ENCODE results near the gene N4BP2.
A peak's percentile ranks its signal among the peaks of the same experiment; 100 is the strongest.
"Not testable (repeated sequence)": the region's sequence is repeated elsewhere in the genome, so short reads cannot be mapped to it uniquely, and the experiment has no call there.

Gene N4BP2

DNA sequence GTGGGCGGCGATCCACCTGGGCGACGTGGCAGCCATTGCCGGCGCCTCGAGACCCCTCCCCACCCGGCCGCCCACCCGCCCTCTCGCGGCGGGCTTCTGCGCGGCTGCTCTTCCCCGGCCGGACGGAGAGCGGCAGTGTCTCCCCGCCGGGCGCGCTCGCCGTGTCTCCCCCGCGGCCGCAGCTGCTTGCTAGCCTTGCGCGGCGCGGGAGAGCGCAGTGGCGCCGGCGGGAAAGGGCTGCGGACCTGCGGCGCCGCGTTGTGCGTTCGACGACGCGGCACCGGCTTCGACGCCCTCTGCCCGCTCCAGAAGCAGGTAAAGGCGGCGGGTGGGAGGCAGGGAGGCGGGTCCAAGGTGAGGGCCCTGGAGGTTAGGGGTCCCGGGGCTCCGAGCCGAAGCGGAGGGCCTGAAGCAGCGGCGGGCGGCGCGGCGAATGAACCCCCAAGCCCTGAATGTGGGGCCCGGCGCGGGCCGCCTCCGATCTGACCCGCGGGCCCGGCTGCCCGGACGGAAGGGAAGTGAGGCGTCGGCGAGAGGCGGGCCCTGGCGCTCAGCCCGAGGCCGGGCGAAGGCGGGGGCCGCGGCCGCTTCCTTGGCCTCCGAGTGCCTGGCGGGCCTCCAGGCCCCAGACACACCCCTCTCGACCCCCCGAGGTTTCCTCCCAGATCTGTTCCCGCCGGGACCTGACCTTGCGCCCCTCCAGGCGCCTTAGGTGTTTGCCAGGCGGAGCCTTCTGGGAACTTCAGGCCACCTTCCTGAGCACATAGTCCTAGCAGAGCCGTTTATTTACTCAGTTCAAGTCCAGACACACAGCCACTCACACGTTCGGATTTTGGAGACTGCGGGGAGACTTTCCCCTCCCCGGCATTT lies at the start of gene N4BP2:
TSS of gene N4BP2 (plus strand) at position 135 of the 870 bp plus-strand sequence. CDS start 40,491 bp downstream, outside the sequence.
- DNase-seq = peak; percentile 40 to 50

DNA sequence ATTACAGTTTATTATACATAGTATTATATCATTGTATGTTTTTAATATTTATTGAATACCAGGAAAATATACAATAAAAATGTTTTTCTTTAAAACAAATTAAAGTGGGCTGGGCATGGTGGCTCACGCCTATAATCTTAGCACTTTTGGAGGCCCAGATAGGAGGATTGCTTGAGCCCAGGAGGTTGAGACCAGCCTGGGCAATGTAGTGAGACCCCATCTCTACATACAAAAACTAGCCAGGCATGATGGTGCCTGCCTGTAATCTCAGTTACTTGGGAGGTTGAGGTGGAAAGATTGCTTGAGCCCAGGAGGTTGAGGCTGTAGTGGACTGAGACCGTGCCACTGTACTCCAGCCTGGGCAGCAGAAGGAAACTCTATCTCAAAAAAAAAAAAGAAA lies 40.6 kb upstream of the N4BP2 start:
- DNase-seq = no peak

DNA sequence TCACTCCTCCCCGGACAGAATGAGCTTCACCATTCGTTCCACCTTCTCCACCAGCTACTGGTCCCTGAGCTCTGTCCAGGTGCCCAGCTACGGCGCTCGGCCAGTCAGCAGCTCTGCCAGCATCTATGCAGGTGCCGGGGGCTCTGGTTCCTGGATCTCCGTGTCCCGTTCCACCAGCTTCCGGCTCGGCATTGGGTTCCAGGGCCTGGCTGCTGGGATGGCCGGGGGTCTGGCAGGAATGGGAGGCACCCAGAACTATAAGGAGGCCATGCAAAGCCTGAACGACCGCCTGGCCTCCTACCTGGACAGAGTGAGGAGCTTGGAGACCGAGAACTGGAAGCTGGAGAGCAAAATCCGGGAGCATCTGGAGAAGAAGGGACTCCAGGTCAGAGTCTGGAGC lies 36.4 kb upstream of the N4BP2 start:
- no peak for DNase-seq

DNA sequence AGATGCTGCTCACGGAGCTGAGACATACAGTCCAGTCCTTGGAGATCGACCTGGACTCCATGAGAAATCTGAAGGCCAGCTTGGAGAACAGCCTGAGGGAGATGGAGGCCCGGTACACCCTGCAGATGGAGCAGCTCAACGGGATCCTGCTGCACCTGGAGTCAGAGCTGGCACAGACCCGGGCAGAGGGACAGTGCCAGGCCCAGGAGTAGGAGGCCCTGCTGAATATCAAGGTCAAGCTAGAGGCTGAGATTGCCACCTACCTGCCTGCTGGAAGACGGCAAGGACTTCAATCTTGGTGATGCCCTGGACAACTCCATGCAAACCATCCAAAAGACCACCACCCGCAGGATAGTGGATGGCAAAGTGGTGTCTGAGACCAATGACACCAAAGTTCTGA lies 35.5 kb upstream of the N4BP2 start:
- DNase-seq = not testable (repeated sequence)

- DNase-seq = not testable (repeated sequence)
These were observed 32.6 kb upstream of the N4BP2 start for GRCh38 chr4:40024049-40024448.

DNA sequence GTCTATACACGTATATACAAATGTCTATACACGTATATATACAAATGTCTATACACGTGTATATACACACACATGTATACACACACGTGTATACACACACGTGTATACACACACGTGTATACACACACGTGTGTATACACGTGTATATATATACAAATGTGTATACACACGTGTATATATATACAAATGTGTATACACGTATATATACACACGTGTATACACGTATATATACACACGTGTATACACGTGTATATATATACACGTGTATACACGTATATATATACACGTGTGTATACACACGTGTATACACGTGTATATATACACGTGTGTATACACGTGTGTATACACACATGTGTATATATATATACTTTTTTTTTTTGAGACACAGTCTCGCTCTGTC lies 23.9 kb upstream of the N4BP2 start:
- no peak for DNase-seq

- DNase-seq = no peak
These were observed 23.0 kb upstream of the N4BP2 start for GRCh38 chr4:40033613-40034012.

- no peak for DNase-seq
These were observed 17.7 kb upstream of the N4BP2 start for GRCh38 chr4:40038977-40039376.

GRCh38 chr4:40040908-40041307 lies 15.7 kb upstream of the N4BP2 start:
- no peak for DNase-seq

DNA sequence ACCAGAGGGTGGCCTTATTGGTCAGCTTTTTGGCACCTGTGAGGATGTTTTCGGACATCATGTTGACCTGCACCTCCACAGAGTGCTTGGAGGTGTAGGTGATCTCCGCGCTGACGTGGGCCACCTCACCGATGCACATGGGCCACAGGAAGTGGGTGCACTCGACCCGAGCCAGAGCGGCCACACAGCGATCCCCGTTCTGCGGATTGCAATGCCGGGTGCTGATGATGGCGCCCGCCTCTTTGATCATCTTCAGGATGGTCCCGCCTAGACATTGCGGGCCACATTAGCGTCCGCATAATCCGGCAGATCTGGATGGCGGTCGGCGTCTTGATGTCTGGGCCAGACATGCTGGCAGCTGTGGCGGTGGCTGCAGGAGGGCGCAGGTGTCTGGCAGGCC lies 12.9 kb upstream of the N4BP2 start:
- DNase-seq = no peak

GRCh38 chr4:40046311-40046980 lies 10.2 kb upstream of the N4BP2 start:
- DNase-seq = peak in 1 of 2 experiments; percentile 1

DNA sequence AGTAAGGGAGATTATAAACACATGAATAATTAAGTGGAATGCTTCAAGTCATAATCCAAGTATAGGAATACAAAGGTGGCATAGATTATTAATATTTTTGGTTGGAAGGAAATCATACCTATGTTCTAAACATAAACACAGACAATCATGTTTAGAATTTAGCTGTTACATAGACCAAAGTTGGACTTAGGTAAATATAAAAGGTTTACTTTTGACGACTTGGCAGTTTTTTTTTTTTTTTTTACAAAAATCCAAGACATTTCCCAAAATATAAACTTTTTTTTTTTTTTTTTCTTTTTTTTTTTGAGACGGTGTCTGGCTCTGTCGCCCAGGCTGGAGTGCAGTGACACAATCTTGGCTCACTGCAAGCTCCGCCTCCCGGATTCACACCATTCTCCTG lies 3.5 kb upstream of the N4BP2 start:
- DNase-seq = no peak

DNA sequence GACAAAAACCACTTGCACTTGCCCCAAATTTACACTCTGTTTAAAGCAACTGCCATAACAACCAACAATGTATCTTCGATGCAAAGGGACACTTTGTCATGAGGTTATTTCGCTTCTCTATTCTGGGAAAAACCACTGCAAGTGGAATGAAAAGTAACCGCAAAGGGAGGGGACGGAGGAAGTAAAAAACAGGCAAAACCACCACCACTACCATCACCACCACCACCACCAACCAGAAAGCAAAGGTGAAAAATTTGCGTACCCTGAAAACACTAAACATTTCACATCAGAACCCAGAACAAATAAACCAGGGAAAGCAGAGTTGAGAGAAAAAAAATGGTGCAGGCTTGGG lies 1.2 kb upstream of the N4BP2 start:
- DNase-seq = no peak

DNA sequence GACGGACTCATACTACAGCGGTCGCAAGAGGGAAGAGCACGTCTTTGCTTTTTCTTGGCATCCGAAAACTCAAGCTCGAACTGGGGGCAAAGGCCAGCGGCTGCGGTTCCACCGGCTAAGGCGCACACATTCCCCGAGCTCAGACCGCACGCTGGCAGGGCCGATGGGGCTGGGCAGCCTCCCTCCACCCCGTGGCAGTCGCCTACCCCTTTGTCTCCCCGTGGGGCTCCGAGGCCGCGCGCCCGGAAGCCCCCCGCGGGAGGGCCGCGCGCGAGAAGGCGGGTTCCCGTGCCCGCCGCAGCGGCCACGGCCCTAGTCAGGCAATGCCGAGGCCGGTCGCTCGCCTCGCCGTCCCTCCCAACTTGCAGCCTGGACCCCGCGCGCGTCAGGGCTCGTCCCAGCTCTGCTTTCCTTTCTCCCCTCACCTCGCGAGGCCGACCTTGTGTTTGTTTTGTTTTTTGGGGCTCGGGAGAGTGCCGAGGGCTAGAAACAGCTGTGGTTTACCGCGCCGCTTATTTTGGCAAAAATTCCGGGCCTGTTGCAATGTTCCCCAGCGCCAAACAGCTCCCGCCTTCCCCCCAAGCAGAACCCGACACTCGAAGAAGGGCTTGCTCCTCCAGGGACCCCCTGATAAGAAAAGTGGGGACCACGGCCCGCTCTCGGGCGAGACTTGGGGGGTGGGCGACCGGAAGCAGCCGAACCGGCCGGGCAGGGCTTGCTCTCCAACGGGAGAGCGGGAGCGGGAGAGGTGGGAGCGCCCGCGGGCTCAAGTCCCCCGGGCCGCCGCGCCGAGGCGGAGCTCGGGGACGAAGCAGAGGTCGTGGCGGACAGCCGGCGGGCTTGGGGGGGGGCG lies 561 bp upstream of the N4BP2 start:
- DNase-seq = peak; percentile 14 to 33

- peak; percentile 74 to 78 for DNase-seq
These were observed 989 bp downstream of the N4BP2 start for GRCh38 chr4:40057586-40058091.

DNA sequence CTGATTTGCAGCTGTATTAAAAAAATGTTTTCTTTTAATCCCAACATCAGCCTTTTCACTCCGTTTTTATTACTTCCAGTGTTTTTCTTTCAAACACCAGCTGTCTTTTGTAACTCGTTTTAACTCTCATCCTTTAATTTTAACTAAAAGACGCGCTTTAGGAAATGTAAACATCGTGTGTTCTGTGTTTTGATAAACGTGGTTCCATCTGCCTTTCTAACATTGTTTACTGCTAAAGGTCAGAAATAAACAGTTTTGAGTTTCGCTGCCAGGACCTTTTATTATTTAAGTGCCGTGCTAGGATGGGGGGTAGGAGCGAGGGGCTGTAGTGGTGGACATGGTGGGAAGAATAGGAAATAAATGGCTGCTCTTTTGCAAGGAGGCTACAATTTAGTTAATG lies 1.5 kb downstream of the N4BP2 start:
- no peak for DNase-seq

- DNase-seq = no peak
These were observed 2.2 kb downstream of the N4BP2 start for GRCh38 chr4:40058854-40059253.

DNA sequence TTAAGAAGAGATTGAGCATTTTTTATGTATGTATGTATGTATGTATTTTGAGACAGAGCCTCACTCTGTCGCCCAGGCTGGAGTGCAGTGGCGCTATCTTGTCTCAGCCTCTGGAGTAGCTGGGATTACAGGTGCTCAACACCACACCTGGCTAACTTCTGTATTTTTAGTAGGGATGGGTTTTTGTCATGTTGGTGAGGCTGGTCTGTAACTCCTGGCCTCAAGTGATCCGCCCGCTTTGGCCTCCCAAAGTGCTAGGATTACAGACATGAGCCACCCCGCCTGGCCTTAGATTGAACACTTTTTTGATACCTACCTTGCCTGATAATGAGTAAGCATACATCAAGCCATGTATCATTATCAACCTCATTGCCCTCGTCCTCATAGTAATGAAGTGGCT lies 2.7 kb downstream of the N4BP2 start:
- no peak for DNase-seq

GRCh38 chr4:40065010-40065409 lies 8.4 kb downstream of the N4BP2 start:
- DNase-seq = no peak

DNA sequence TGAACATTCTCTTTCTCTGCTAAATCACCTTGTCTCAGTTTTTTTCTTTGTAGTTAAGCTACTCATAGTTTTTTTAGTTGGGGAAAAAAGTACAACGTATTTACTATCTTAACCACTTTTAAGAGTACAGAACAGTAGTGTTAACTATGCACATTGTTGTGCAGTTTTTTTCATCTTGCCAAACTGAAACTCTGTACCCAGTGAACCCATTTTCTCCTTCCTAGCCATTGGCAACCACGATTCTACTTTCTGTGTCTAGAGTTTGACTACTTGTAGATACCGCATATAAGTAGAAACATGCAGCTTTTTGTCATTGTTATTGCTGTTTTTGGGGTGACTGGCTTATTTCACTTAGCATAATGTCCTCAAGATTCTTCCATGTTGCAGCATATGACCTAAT lies 10.0 kb downstream of the N4BP2 start:
- no peak for DNase-seq

GRCh38 chr4:40070387-40070786 lies 13.7 kb downstream of the N4BP2 start:
- DNase-seq = no peak

DNA sequence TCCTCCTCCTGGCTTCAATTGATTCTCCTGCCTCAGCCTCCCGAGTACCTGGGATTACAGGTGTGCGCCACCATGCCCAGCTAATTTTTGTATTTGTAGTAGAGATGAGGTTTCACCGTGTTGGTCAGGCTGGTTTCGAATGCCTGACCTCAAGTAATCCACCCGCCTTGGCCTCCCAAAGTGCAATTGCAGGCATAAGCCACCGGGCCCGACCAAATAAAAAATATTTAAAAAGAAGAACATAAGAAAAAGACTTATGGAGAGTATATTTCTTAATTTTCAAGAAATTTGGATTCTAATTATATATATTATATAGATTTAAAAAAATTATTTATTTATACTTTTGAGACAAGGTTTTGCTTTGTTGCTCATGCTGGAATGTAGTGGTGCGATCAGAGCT lies 29.8 kb downstream of the N4BP2 start:
- DNase-seq = no peak

- no peak for DNase-seq
These were observed 31.2 kb downstream of the N4BP2 start for GRCh38 chr4:40087799-40088366.

Measured in SHP77 (cell line).